GM10847 (cell line): ENCODE data around the gene NPTX1.

Experiments
- POLR2A ChIP-seq: IDR thresholded peaks from 2 replicates; pipeline ENCODE4 v1.6.1; 2011; ENCODE audit not compliant: insufficient read length; ENCODE audit errors: extremely low read depth

Gene NPTX1

GRCh38 chr17:80491478-80492342 is 15.3 kb upstream of the NPTX1 start:
- TF ChIP-seq POLR2A, result no peak

GRCh38 chr17:80487511-80487910 is 11.1 kb upstream of the NPTX1 start:
- no peak for TF ChIP-seq POLR2A

GRCh38 chr17:80486692-80487091 is 10.3 kb upstream of the NPTX1 start:
- no peak for TF ChIP-seq POLR2A

- no peak for TF ChIP-seq POLR2A
Measured at GRCh38 chr17:80485846-80486245, 9.4 kb upstream of the NPTX1 start.

GRCh38 chr17:80482555-80483308 is 6.3 kb upstream of the NPTX1 start:
- no peak for TF ChIP-seq POLR2A

- no peak for TF ChIP-seq POLR2A
Measured at GRCh38 chr17:80482058-80482318, 5.6 kb upstream of the NPTX1 start.

GRCh38 chr17:80481284-80482057 is 5.1 kb upstream of the NPTX1 start:
- TF ChIP-seq POLR2A, result no peak

- TF ChIP-seq POLR2A, result no peak
Measured at GRCh38 chr17:80480248-80480647, 3.8 kb upstream of the NPTX1 start.

GRCh38 chr17:80479246-80479566 is 2.8 kb upstream of the NPTX1 start:
- TF ChIP-seq POLR2A, result no peak

GRCh38 chr17:80478487-80479245 is 2.3 kb upstream of the NPTX1 start:
- no peak for TF ChIP-seq POLR2A

- no peak for TF ChIP-seq POLR2A
Measured at GRCh38 chr17:80477647-80478478, 1.5 kb upstream of the NPTX1 start.

GRCh38 chr17:80476877-80477646 is 655 bp upstream of the NPTX1 start:
- no peak for TF ChIP-seq POLR2A
